Measurements from ENCODE around the gene MPG.
"Not testable (repeated sequence)": the region's sequence is repeated elsewhere in the genome, so short reads cannot be mapped to it uniquely, and the experiment has no call there.

The MPG gene, protein sequence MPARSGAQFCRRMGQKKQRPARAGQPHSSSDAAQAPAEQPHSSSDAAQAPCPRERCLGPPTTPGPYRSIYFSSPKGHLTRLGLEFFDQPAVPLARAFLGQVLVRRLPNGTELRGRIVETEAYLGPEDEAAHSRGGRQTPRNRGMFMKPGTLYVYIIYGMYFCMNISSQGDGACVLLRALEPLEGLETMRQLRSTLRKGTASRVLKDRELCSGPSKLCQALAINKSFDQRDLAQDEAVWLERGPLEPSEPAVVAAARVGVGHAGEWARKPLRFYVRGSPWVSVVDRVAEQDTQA

DNA sequence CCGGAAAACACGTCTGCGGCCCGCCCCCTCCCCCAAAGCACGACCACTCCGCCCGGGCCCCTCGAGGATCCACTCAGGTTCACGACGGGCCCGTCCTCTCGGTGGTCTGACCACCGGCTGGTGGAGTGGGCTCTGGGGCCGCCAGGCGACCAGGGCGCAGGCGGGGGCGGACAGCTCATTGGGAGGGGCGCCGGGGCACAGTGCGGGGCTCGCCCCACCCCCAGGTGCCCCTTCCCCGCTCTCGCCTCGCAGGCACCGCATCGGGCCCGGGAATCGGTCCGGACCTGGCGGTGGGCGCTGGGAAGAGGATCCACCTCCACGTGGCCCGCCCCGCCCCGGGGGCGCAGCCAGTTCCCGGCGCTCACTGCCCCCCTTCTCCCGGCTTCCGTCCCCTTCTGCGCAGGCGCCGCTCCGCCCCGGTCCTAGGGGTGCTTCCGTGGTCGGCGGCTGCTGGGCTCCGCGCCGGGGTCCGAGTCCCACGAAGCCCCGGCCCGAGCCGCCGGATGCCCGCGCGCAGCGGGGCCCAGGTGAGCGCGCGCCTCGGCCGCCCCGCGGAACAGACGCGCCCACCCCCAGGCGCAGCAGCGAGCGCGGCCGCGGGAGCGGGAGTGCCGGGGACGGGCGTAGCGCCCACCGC, at the start of gene MPG:
TSS of gene MPG (plus strand) at position 419 of the 637 bp plus-strand sequence. CDS start at position 504, 85 bp downstream.
- peak; percentile 90 for DNase-seq (ENCODE audit: low read depth, low spot score)

DNA sequence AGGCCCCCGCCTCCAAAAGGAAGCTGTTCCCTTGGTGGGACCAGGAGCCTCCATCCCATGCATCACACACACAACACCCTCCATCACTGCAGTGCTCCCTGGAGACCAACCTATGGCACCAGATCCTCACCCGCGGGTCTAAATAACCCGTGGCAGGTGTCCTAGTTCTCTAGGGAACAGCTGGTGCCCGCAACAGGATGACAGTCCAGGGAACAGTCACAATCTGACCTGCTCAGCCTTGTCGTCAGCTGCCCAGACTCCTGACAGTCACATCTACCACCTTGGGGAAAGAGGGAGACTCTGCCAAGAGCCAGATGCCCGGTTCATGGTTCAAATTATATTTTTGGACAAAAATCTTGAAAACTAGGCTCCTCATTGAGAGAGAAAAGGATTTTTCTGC, 47.4 kb upstream of the MPG start:
- not testable (repeated sequence) for DNase-seq (ENCODE audit: low read depth, low spot score)

DNA sequence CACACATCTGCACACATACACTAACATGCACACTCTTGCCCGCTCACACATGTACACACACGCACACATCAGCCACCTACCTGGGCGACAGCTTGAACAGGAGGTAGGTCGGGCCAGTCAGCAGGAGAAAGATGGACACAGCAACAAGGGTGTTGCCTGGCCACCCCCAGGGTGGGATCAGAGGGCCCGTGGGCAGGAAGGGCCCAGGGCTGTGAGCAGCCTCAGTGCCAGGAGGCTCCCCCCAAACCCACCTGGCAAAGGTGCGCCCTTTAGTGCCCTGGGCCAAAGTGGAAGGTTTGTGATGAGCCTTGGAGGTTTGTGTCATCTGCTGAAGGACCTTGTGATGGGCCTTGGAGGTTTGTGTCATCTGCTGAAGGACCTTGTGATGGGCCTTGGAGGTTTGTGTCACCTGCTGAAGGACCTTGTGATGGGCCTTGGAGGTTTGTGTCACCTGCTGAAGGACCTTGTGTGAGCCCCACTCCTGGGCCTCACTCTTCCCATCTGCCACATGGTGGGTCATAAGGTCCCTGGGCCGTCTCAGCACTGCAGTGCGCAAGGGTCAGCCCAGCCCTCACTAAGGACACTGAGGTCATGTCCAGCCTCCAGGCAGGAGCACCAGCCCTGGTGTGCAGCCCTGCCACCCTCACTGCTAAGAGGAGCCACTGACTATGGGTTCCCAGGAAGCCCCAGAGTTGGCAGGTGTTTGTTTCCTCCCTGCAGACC, 44.7 kb upstream of the MPG start:
- not testable (repeated sequence) for DNase-seq (ENCODE audit: low read depth, low spot score)

DNA sequence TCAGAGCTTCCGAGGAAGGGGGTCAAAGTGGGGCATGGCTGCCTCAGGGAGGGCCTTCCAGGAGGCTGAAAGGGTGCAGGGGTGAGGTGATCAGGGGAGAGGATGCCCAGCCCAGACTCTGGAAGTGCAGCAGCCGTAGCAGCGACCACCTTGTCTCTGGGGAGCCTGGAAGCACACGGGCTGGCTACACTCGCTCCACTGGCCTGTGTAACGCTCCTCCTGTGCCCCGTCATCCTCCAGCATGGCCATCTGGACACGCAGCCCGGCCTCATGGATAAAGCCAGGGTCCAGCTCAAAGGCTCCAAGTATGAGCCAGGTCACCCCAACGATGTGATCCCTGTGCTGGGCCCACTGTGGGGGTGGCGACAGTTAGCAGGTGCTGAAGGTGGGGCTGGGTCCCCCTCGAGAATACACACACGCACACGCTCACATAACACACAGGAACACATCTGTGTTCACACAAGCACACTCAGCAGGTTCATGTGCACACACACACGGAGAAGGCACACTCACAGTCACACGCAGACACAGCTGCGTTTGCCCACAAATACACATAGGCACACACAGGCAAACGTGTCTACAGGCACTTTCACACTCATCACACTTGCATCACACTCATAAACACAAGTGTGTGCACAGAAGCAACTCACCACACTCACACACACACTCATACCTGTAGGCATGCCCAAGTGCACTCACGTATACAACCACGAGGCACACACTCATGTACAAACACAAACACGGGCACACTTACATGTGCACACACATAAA, 44.0 kb upstream of the MPG start:
- no peak for DNase-seq (ENCODE audit: low read depth, low spot score)

DNA sequence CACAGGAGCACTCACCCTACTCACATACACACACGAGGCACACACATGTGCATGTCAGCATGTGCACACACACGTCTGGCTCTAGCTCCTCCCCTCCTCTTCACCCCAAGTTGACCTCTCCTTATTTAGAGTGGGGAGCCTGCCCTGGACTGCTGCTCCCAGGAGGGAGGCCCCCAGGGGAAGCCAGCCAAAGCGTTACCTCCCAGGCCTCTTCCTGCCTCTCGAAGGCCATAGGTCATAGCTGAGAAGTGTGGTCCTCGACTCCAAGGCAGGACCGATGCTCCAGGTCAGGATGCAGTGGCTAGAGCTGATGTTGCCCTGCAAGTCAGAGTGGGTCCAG, 43.4 kb upstream of the MPG start:
- DNase-seq (ENCODE audit: low read depth, low spot score): no peak

DNA sequence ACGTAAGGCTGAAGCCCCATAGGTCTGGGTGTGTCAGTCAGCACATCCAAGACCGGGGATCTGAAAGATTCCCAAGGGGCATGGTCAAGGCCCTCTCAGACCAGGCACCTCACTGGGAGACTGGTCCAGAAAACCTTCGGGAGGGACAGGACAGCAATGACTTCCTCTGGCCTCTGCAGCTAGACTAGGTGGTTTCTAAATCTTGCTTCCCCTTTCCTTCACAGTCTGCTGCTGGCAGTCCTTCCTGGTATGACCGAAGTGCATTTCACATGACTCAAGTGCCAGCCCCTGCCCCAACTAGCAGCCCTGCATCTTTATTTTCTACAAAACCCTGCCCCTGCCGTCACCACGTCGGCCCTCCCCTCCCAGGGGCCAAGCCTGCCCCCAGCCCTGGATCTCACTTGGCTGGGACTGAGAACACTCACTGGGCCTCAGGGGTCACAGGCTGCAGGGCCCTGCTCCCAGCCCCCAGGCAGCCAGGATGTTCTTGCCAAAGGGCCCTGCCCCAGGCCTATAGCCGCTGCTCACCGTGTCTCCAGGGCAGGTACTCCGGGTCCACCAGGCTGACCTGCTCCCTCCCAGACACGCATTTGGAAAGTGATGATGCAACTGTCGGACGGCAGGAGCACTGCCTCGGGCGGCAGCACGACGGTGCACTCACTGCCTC, 42.9 kb upstream of the MPG start:
- no peak for DNase-seq (ENCODE audit: low read depth, low spot score)

DNA sequence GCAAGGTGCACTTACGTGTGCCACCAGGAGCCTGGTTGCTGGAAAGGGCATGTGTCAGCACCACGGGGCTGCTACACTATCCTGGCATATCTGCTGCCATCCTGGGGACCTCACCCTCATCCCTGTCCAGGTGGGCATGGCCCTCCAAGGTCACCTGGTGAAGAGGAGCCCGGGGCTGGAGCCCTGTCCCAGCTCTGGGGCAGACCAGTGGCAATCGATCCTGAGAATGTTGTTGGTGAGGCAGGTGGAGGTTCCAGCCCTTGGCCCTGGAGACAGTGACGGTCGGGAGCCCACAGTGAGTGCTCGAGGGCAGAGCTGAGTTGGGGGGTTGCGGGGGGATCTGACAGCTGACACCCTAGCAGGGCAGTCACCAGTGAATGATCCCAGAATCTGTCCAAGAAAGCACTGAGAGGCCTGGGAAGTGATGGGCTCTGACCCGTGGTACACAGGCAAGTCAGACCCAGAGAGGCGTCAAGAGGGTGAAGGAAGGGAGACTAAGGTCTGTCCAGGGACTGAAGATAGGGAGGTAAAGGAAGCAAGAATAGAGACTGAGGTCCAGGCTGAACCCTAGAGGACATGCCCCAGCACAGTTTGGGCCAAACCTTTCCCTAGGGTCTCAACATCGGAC, 42.2 kb upstream of the MPG start:
- no peak for DNase-seq (ENCODE audit: low read depth, low spot score)

DNA sequence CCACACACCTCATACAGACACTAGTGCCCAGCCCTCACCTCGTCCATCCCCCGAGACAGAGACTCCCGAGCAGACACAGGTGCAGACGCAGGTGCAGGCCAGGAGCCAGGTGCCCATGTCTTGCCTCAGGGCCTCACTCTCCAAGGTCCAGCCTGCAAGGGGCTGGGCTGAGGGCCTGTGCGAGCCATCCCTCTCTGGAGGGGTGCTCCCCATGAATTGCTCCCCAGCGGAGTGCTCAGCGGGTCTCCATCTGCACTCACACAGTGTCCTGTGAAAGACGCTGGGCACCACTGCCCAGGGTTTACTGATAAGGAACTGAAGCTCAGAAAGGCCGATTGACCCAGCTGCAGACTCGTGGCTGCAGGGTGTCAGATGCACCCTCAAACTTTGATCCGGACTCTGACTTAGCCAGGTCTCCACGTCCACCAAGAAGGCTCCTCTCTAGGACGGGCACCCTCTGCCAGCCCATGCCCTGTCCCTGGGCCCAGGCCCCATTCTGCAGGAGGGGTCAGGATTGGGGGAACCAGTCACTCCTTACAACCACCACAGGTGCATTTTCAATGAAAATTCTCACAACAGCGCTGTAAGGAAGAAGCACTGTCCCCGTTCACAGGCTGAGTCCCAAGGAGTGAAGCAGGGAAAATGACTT, 41.6 kb upstream of the MPG start:
- DNase-seq (ENCODE audit: low read depth, low spot score): no peak

DNA sequence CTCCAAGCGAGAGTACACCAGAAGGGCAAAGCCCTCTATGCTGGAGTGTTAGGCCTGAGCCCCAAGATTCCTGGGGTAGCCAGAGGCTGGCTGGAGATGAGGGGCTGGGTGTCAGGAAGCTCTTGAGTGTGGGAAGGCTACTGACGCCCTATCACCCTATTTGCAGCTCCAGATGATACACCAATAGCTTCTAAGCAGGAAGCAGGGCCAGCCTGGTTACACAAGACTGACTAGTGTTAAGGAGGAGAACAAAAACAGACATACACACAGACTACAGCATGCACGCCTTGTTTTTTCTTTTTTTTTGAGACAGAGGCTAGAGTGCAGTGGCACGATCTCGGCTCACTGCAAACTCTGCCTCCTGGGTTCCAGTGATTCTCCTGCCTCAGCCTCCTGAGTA, 40.5 kb upstream of the MPG start:
- no peak for DNase-seq (ENCODE audit: low read depth, low spot score)

DNA sequence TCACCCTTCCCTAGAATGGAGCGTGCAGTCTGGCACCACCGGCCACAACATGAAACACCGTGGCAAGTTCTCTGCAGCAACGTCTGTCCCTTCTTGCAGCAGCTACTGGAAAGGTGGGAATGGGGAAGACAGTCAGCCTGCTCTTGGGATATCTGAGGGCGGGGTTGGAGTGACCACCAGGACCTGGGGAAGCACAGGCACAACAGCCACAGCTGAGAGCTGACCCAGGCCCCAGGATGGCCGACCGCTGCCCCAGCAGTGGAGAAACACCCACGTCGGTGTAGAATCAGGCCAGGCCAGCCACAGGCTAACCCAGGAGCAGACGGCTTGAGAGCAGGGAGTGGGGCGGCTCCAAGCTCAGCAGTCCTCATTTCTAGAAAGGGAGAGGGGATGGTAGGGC, 39.8 kb upstream of the MPG start:
- not testable (repeated sequence) for DNase-seq (ENCODE audit: low read depth, low spot score)

DNA sequence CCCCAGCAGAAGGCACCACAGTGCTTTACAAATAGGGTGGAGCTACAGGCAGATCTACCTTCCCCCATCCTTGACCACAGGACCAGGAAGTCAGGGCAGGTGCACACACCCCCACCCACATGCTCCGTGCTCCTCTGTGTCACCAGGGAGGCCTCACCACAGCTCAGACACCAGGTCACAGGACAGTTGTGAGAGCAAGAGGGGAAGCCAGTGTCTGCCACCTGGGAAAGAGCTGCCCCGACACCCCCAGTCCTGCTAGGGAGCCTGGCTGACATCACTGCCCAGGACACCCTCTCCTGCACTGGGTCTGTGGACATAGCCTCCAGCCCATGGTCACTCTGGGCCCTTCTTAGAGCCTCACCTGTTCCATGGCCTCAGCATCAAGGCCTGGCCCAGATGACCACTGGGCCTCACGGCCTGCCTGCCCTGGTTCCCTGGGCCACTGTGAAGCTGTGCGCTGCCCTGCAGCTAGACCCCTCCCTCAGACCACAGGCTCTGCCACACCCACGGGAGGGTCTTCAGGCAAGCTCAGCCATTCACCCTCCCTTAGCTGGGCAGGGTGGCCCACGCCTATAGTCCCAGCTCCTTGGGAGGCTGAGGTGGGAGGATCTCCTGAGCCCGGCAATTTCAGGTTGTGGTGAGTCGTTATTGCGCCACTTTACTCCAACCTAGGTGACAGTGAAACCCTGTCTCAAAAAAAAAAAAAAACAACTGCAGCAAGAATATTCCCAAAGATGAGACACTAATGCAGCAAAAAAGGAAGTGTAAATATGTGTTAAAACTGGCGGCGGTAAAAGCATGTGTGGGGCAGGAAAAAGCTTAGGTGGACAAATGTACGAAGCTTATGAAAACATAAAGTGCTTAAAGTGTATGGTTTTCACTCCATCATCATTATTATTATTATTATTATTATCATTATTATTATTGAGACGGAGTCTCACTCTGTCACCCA, 38.8 kb upstream of the MPG start:
- no peak for DNase-seq (ENCODE audit: low read depth, low spot score)

DNA sequence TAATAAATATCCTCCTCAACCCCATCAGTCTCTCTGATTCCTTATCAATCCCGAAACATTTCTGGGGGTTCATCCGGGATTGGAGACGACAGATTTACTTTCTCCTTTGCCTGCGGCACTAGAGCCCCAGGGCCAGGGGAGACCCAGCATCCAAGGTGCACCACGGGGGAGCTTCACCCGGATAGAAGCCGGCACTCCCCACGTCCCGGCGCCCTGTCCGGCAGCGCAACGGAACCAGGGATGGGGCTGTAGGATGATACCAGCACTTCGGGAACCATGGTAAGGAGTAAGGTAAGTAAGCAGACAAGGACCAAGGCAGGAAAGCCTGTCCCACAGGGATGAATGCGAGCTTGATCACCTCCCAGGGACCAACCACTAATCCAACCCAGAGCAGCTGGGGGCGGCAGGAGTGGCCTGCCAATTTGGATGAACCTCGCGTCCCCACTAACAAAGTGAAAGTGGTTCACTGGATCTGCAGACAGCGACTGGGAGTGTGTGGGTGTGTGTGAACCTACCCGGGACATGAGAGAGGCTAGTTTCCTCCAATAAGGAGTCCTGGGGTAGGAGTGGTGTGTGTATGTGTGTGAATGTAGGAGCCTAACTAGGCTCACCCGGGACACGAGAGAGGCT, 36.5 kb upstream of the MPG start:
- DNase-seq (ENCODE audit: low read depth, low spot score): no peak

DNA sequence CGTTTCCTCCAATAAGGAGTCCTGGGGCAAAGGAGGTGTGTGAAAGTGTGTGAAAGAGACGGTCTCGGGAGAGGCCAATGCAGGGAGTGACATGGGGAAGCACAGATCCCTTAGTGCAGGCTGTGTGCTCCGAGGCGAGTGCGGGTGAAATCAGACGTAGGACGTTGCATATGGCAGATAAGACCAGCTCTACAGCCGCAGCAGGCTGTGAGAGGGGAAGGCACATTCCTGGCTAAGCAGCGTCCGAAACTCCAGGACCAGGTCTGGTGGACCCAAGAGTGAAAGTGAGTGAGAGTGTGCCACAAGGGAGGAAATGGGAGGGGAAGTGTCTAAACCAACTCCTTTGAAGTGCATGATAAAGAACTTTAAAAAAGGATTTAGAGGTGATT, 36.0 kb upstream of the MPG start:
- DNase-seq (ENCODE audit: low read depth, low spot score): no peak

DNA sequence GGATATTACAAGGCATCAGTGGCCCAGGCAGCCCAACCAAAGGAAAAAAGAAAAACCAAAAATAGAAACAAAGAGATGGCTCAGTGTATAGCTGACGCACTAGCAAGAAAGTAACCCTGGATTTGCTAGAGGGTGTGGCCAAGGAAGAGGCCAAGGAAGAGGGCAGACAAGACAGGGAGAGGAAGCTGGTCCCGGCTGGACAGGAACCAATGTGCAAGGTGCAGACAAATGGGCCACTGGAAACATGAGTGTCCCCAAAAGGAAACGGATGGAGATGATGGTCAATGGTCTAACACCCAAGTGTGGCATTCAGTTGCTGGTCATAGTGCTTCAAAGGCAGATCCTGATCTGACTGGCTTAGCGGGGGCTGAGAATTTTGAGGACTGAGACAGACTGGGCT, 35.3 kb upstream of the MPG start:
- DNase-seq (ENCODE audit: low read depth, low spot score): no peak

DNA sequence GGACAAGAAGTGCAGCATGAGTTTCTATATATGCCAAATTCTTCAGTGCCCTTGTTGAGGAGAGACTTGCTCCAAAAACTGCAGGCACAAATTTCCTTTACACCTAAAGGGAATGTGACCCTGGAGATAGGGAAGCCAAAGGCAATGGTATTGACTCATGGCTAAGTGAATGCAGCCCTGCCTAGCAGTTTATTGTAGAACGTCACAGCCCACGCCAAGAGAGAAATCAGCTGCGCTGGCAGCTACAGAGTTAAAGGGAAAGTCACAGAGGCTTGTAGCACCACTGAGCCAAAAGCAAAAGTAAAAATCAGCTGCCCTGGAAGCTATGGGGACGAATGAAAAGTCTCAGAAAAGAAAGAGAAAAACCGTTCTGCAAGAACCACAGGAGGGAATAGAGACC, 34.7 kb upstream of the MPG start:
- no peak for DNase-seq (ENCODE audit: low read depth, low spot score)

DNA sequence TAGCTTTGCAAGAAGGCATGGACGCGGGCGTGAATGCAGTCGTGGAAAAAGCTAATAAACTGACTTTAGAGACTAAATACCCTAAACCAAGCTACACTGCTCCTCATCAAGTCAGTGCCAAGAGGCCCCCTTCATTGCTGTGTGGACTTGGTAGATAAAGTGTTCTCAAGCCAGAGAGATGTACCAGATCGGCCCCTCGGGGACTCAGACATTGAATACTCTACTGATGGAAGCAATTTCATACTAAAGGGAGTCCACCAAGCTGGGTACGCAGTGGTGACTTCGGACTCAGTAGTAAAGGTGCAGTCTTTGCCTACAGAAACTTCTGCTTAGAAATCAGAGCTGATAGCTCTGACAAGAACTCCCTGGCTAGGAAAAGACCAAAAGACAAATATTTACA, 33.4 kb upstream of the MPG start:
- DNase-seq (ENCODE audit: low read depth, low spot score): no peak

DNA sequence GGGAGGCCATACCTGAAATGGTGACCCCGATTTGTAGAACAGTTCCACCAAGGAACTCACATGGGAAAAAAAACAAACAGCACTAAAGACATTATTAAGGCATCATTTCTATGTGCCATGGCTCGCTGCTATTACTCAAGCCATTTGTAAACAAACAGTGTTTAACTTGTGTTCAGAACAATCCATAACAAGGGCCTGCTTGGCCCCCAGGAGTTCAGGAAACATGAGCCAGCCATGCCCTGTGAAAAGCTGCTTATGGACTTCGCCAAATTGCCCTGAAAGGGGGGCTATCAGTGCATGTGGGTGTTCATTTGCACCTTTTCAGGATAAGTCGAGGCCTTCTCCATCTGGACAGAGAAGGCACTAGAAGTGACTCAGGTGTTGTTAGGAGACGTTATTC, 32.6 kb upstream of the MPG start:
- no peak for DNase-seq (ENCODE audit: low read depth, low spot score)

DNA sequence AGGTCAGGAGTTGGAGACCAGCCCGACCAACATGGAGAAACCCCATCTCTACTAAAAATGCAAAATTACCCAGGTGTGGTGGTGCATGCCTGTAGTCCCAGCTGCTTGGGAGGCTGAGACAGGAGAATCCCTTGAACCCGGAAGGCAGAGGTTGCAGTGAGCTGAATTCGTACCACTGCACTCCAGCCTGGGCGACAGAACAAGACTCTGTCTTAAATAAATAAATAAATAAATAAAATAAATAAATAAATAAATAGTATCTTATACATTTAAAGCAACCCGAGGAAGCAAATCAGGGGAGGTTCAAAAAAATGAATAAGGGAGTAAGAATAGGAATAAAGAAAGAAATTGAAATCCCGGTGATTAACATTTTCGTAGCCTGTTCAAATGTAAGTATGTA, 31.5 kb upstream of the MPG start:
- not testable (repeated sequence) for DNase-seq (ENCODE audit: low read depth, low spot score)

DNA sequence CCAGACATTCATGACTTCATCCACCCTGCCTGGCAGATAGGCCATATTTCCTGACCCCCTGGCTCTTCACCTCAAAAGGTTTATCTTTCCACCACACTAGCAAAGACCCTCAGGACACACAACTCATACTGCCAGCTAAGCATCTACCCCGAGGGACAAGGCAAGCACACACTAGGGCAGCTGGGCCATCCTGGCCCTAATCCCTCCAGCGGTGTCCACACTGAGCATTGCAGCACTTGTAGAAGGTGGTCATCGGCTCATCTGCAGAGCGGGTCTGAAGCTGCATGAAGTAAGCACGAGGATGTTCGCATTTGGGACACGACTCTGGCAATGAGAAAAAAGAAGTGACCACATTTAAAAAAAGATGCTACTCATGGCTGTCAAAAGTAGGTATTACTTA, 30.8 kb upstream of the MPG start:
- DNase-seq (ENCODE audit: low read depth, low spot score): no peak
